Astrocyte (in vitro differentiated cells and primary cell): ENCODE results near the gene ARL6IP5. TPM values are rescaled to one million over a fixed set of nuclear protein-coding genes. Genes with fewer than 3 reads are reported as not detected.

Source experiments
- DNase-seq: peaks from one replicate; pipeline ENCODE4 v3.0.0-alpha.2; 2010; ENCODE audit warnings: low read depth
- FAIRE-seq: peaks from 2 replicates; lab custom pipeline; 2011; peaks lifted over from hg19 to GRCh38; lab: Jason Lieb, UNC
- H2AFZ ChIP-seq: 2 replicates; pipeline ENCODE4 v1.6.0; 2012; ENCODE audit warnings: low read depth, low read length, inconsistent platforms
- H3K27ac ChIP-seq: 2 replicates; pipeline ENCODE4 v1.5.1; 2011; ENCODE audit warnings: low read depth, low read length, inconsistent platforms
- H3K27me3 ChIP-seq: 2 replicates; pipeline ENCODE4 v1.6.0; 2011; ENCODE audit warnings: low read length, inconsistent platforms; ENCODE audit not compliant: insufficient read depth
- H3K36me3 ChIP-seq: 2 replicates; pipeline ENCODE4 v1.5.1; 2011; ENCODE audit warnings: low read length, inconsistent platforms; ENCODE audit not compliant: insufficient read depth
- H3K4me1 ChIP-seq: 2 replicates; pipeline ENCODE4 v1.5.1; 2011; ENCODE audit warnings: low read length, inconsistent platforms; ENCODE audit not compliant: insufficient read depth
- H3K4me2 ChIP-seq: 2 replicates; pipeline ENCODE4 v1.6.0; 2012; ENCODE audit warnings: low read length, inconsistent platforms
- H3K4me3 ChIP-seq: 2 replicates; pipeline ENCODE4 v1.5.1; 2011; ENCODE audit warnings: low read depth, mild to moderate bottlenecking, low read length, inconsistent platforms; ENCODE audit not compliant: insufficient read depth
- H3K79me2 ChIP-seq: 2 replicates; pipeline ENCODE4 v1.6.0; 2012; ENCODE audit warnings: mild to moderate bottlenecking, low read length, inconsistent platforms; ENCODE audit not compliant: insufficient read depth
- H3K9ac ChIP-seq: 2 replicates; pipeline ENCODE4 v1.6.0; 2012; ENCODE audit warnings: mild to moderate bottlenecking, low read length, inconsistent platforms
- H3K9me3 ChIP-seq: 2 replicates; pipeline ENCODE4 v1.5.1; 2012; ENCODE audit warnings: low read depth, mild to moderate bottlenecking, low read length, inconsistent platforms; ENCODE audit not compliant: insufficient read depth
- H4K20me1 ChIP-seq: 2 replicates; pipeline ENCODE4 v1.6.0; 2012; ENCODE audit warnings: low read length, inconsistent platforms; ENCODE audit not compliant: insufficient read depth
- H3K27ac Mint-ChIP-seq: one replicate; pipeline ENCODE4 v1.8.0; 2021; ENCODE audit warnings: mild to moderate bottlenecking, mixed read lengths; ENCODE audit not compliant: unreplicated experiment
- H3K27me3 Mint-ChIP-seq: one replicate; pipeline ENCODE4 v1.8.0; 2021; ENCODE audit warnings: low read depth, mixed read lengths; ENCODE audit not compliant: unreplicated experiment
- H3K36me3 Mint-ChIP-seq: one replicate; pipeline ENCODE4 v1.8.0; 2021; ENCODE audit warnings: low read depth, mixed read lengths; ENCODE audit not compliant: unreplicated experiment
- H3K4me1 Mint-ChIP-seq: one replicate; pipeline ENCODE4 v1.8.0; 2021; ENCODE audit warnings: low read depth, mixed read lengths; ENCODE audit not compliant: unreplicated experiment
- H3K4me3 Mint-ChIP-seq: one replicate; pipeline ENCODE4 v1.8.0; 2021; ENCODE audit warnings: mild to moderate bottlenecking, moderate library complexity, mixed read lengths; ENCODE audit not compliant: unreplicated experiment
- H3K9me3 Mint-ChIP-seq: one replicate; pipeline ENCODE4 v1.8.0; 2021; ENCODE audit warnings: mild to moderate bottlenecking, mixed read lengths; ENCODE audit not compliant: unreplicated experiment
- CTCF ChIP-seq: IDR thresholded peaks from 2 replicates; pipeline ENCODE4 v1.5.1; 2011; ENCODE audit warnings: low read depth, mild to moderate bottlenecking, inconsistent platforms, low read length, moderate library complexity; ENCODE audit not compliant: insufficient read depth
- EZH2 ChIP-seq: IDR thresholded peaks from 2 replicates; pipeline ENCODE4 v1.6.1; 2012; ENCODE audit warnings: mild to moderate bottlenecking, low read length, inconsistent platforms; ENCODE audit not compliant: insufficient read depth
- total RNA-seq: library from RNA; stranded (reverse); gene quantifications from 2 replicates; pipeline ENCODE4 v1.2.1, GENCODE V29; 2021

The ARL6IP5 gene
- total RNA-seq, 1 donor from 2014 or later = 160 TPM

- Mint-ChIP-seq H3K9me3 (no peaks in the 10 kb centered on the region), H3K27ac (no peak overlapping the region), H3K36me3 (peaks cover 3% of the 10 kb centered on the region), H3K27me3 (no peaks in the 10 kb centered on the region), H3K4me3 (no peak overlapping the region), H3K4me1 (peaks cover 2% of the 10 kb centered on the region)
- Histone ChIP-seq H4K20me1 (peaks cover 5% of the 10 kb centered on the region), H3K9ac (no peak overlapping the region), H2AFZ (no peak overlapping the region), H3K4me2 (no peak overlapping the region), H3K79me2 (no peaks in the 10 kb centered on the region), H3K27ac (no peak overlapping the region), H3K9me3 (no peaks in the 10 kb centered on the region), H3K36me3 (peaks cover 19% of the 10 kb centered on the region), H3K4me3 (no peak overlapping the region), H3K4me1 (no peaks in the 10 kb centered on the region), H3K27me3 (no peaks in the 10 kb centered on the region)
- FAIRE-seq (no peak), DNase-seq (no peak)
- TF ChIP-seq CTCF = no peak
- no peak for TF ChIP-seq EZH2
These were observed 24.1 kb downstream of the ARL6IP5 start for GRCh38 chr3:69108811-69109210.

- H2AFZ ChIP-seq = no peak overlapping the region
- FAIRE-seq (no peak), DNase-seq (no peak)
- no peaks in the 10 kb centered on the region for H3K9me3 Mint-ChIP-seq
- no peaks in the 10 kb centered on the region for H3K79me2 ChIP-seq
- H3K9me3 ChIP-seq = no peaks in the 10 kb centered on the region
- TF ChIP-seq CTCF (no peak), EZH2 (no peak)
- H3K4me3 Mint-ChIP-seq = no peak overlapping the region
- H3K4me1 ChIP-seq = peaks cover 3% of the 10 kb centered on the region
- H3K4me3 ChIP-seq = no peak overlapping the region
- H3K36me3 ChIP-seq = peaks cover under 1% of the 10 kb centered on the region
- no peaks in the 10 kb centered on the region for H4K20me1 ChIP-seq
- peaks cover 2% of the 10 kb centered on the region for H3K4me1 Mint-ChIP-seq
- H3K9ac ChIP-seq = no peak overlapping the region
- H3K27me3 ChIP-seq = no peaks in the 10 kb centered on the region
- H3K4me2 ChIP-seq = no peak overlapping the region
- no peak overlapping the region for H3K27ac Mint-ChIP-seq
- no peaks in the 10 kb centered on the region for H3K27me3 Mint-ChIP-seq
- H3K36me3 Mint-ChIP-seq = no peaks in the 10 kb centered on the region
- H3K27ac ChIP-seq = no peak overlapping the region
These were observed 26.3 kb downstream of the ARL6IP5 start for GRCh38 chr3:69110941-69111546.

GRCh38 chr3:69113536-69113935 is 28.8 kb downstream of the ARL6IP5 start:
- DNase-seq = no peak
- Mint-ChIP-seq H3K27ac (no peak overlapping the region), H3K4me1 (no peaks in the 10 kb centered on the region), H3K27me3 (no peaks in the 10 kb centered on the region), H3K9me3 (no peaks in the 10 kb centered on the region), H3K36me3 (no peaks in the 10 kb centered on the region), H3K4me3 (no peak overlapping the region)
- H3K9ac ChIP-seq = no peak overlapping the region
- H3K4me1 ChIP-seq = peaks cover 3% of the 10 kb centered on the region
- H3K4me2 ChIP-seq = no peak overlapping the region
- H3K27me3 ChIP-seq = no peaks in the 10 kb centered on the region
- no peaks in the 10 kb centered on the region for H3K36me3 ChIP-seq
- no peak overlapping the region for H2AFZ ChIP-seq
- no peak for TF ChIP-seq CTCF
- TF ChIP-seq EZH2 = no peak
- no peaks in the 10 kb centered on the region for H3K9me3 ChIP-seq
- no peak overlapping the region for H3K4me3 ChIP-seq
- H3K79me2 ChIP-seq = no peaks in the 10 kb centered on the region
- no peak overlapping the region for H3K27ac ChIP-seq
- FAIRE-seq = no peak
- H4K20me1 ChIP-seq = no peaks in the 10 kb centered on the region
